A673 (cell line): Measurements from ENCODE around the gene EMX1. TPM values are rescaled to one million over a fixed set of nuclear protein-coding genes. Genes with fewer than 3 reads are reported as not detected.

Experiments
- BruUV-seq: library from RNA; stranded (reverse); fragments of 400-500 nt; replicated peaks from 2 replicates; lab custom pipeline; 2021; lab: Mats Ljungman, UMichigan
- CTCF ChIA-PET: fragments of 300-600 bp; sonication (Branson Sonifier 250); formaldehyde crosslinking; loops from one replicate; lab custom pipeline; 2022; ENCODE audit warnings: antibody characterized with exemption; lab: Charles Lee
- POLR2A ChIA-PET: fragments of 300-600 bp; sonication (Branson Sonifier 250); formaldehyde crosslinking; loops from one replicate; lab custom pipeline; 2022; ENCODE audit warnings: antibody characterized with exemption; ENCODE audit not compliant: low non-redundant PET; lab: Charles Lee
- DNase-seq: peaks from one replicate; pipeline ENCODE4 v3.0.0-alpha.2; 2015; ENCODE audit warnings: low spot score
- H3K27ac ChIP-seq: fragments of 200-600 bp; sonication (generic); 2 replicates; pipeline ENCODE4 v1.5.1; 2016; ENCODE audit warnings: mixed run types, low read depth, mild to moderate bottlenecking, mixed read lengths, antibody characterized with exemption, low read length; ENCODE audit not compliant: poor library complexity, severe bottlenecking
- H3K27me3 ChIP-seq: fragments of 200-600 bp; sonication (generic); replicated peaks from 2 replicates; pipeline ENCODE4 v1.6.1; 2017; ENCODE audit warnings: mixed run types, low read depth, mild to moderate bottlenecking, mixed read lengths, antibody characterized with exemption, low read length; ENCODE audit not compliant: insufficient read depth, poor library complexity
- H3K36me3 ChIP-seq: fragments of 200-600 bp; sonication (generic); 2 replicates; pipeline ENCODE4 v1.6.1; 2016; ENCODE audit warnings: mixed run types, mild to moderate bottlenecking, mixed read lengths, antibody characterized with exemption, low read length; ENCODE audit not compliant: insufficient read depth, poor library complexity, severe bottlenecking
- H3K4me1 ChIP-seq: fragments of 200-600 bp; sonication (generic); 2 replicates; pipeline ENCODE4 v1.6.1; 2017; ENCODE audit warnings: mixed run types, mild to moderate bottlenecking, mixed read lengths, antibody characterized with exemption, low read length; ENCODE audit not compliant: insufficient read depth, poor library complexity, severe bottlenecking
- H3K4me3 ChIP-seq: fragments of 200-600 bp; sonication (generic); 2 replicates; pipeline ENCODE4 v1.5.1; 2016; ENCODE audit warnings: low read depth, mixed run types, mild to moderate bottlenecking, mixed read lengths, low read length; ENCODE audit not compliant: poor library complexity, severe bottlenecking
- H3K9me3 ChIP-seq: fragments of 200-600 bp; sonication (generic); 2 replicates; pipeline ENCODE4 v1.6.1; 2016; ENCODE audit warnings: mixed run types, low read depth, mild to moderate bottlenecking, mixed read lengths, antibody characterized with exemption, low read length; ENCODE audit not compliant: poor library complexity, severe bottlenecking
- CTCF ChIP-seq: fragments of 300-800, 200-600 bp; sonication (generic); conservative IDR thresholded peaks from 2 replicates; pipeline ENCODE4 v1.5.1; 2017; ENCODE audit warnings: low read depth, mild to moderate bottlenecking, antibody characterized with exemption, low read length, moderate library complexity, mixed read lengths
- EZH2 ChIP-seq: fragments of 200-600 bp; sonication (generic); IDR thresholded peaks from 2 replicates; pipeline ENCODE4 v1.6.1; 2017; ENCODE audit warnings: borderline replicate concordance, low read depth, mild to moderate bottlenecking, mixed read lengths, antibody characterized with exemption, low read length; ENCODE audit not compliant: poor library complexity, severe bottlenecking
- intact Hi-C: fragments of 100-400 bp; cut with micrococcal nuclease; formaldehyde crosslinking; loops from one replicate; pipeline ENCODE4 v1.10.0; 2022; ENCODE audit not compliant: unreplicated experiment
- total RNA-seq: library from RNA; stranded (reverse); gene quantifications from 2 replicates; pipeline ENCODE4 v1.2.3, GENCODE V29; 2021

EMX1 gene
- total RNA-seq, 1 experiment from 2014 or later, result not detected

- Histone ChIP-seq H3K4me1 (no peaks in the 10 kb centered on the region), H3K9me3 (no peaks in the 10 kb centered on the region), H3K27ac (no peak overlapping the region), H3K36me3 (no peaks in the 10 kb centered on the region), H3K4me3 (no peak overlapping the region), H3K27me3 (no peaks in the 10 kb centered on the region)
- no TSS peak for BruUV-seq
- CTCF ChIA-PET, result no interaction called here
- intact Hi-C loops, result no loop called here
- no peak for DNase-seq
- POLR2A ChIA-PET, result no interaction called here
- TF ChIP-seq CTCF, result no peak
- no peak for TF ChIP-seq EZH2
These were observed 23.0 kb downstream of the EMX1 start for GRCh38 chr2:72940361-72940760.

DNA sequence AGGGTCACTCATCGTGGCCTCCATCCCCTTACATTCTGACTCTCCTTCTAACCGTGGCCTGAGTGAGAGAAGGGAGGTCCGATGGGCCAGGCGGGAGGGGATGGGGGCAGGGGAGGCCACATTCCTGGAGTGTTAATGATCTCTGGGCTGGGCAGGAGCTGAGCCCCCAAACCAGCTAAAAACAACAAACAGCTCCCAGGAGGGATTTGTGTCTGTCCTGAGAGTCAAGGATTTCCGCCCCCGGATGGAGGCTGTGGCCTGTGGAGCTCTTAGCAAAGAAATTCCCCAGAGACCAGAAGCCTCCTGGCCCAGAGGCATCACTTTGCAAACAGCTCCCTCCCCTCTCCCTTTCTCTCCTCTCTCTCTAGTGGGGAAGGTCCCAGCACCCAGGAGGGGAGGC, 23.5 kb downstream of the EMX1 start:
- Histone ChIP-seq H3K27ac (no peak overlapping the region), H3K27me3 (no peaks in the 10 kb centered on the region), H3K9me3 (no peaks in the 10 kb centered on the region), H3K4me3 (no peak overlapping the region), H3K4me1 (no peaks in the 10 kb centered on the region), H3K36me3 (no peaks in the 10 kb centered on the region)
- CTCF ChIA-PET, result no interaction called here
- intact Hi-C loops, result no loop called here
- peak; percentile 37 for DNase-seq
- POLR2A ChIA-PET, result no interaction called here
- BruUV-seq, result no TSS peak
- TF ChIP-seq EZH2, result no peak
- no peak for TF ChIP-seq CTCF

- H3K4me1 ChIP-seq, result no peaks in the 10 kb centered on the region
- no peaks in the 10 kb centered on the region for H3K36me3 ChIP-seq
- CTCF ChIA-PET, result no interaction called here
- intact Hi-C loops, result no loop called here
- H3K9me3 ChIP-seq, result no peaks in the 10 kb centered on the region
- POLR2A ChIA-PET, result no interaction called here
- no TSS peak for BruUV-seq
- DNase-seq, result no peak
- H3K27me3 ChIP-seq, result no peaks in the 10 kb centered on the region
- TF ChIP-seq EZH2 (no peak), CTCF (no peak)
- H3K27ac ChIP-seq, result no peak overlapping the region
- H3K4me3 ChIP-seq, result no peak overlapping the region
These were observed 25.0 kb downstream of the EMX1 start for GRCh38 chr2:72942293-72942692.
